HG03342 (cell line): ENCODE measurements around the gene PRRT1.
"Not testable (repeated sequence)": the region's sequence is repeated elsewhere in the genome, so short reads cannot be mapped to it uniquely, and the experiment has no call there.

Source experiments
- ATAC-seq: cut with Tn5 transposase; IDR thresholded peaks from one replicate; pipeline ENCODE4 v1.9.1; 2021; ENCODE audit warnings: mild to moderate bottlenecking, moderate library complexity; ENCODE audit not compliant: unreplicated experiment

Gene PRRT1

GRCh38 chr6:32152769-32153563 lies 1.2 kb upstream of the PRRT1 start:
- ATAC-seq, result no peak

- no peak for ATAC-seq
Measured at GRCh38 chr6:32151181-32151862, 417 bp downstream of the PRRT1 start.

- ATAC-seq, result no peak
Measured at GRCh38 chr6:32149932-32150870, 1.5 kb downstream of the PRRT1 start.

DNA sequence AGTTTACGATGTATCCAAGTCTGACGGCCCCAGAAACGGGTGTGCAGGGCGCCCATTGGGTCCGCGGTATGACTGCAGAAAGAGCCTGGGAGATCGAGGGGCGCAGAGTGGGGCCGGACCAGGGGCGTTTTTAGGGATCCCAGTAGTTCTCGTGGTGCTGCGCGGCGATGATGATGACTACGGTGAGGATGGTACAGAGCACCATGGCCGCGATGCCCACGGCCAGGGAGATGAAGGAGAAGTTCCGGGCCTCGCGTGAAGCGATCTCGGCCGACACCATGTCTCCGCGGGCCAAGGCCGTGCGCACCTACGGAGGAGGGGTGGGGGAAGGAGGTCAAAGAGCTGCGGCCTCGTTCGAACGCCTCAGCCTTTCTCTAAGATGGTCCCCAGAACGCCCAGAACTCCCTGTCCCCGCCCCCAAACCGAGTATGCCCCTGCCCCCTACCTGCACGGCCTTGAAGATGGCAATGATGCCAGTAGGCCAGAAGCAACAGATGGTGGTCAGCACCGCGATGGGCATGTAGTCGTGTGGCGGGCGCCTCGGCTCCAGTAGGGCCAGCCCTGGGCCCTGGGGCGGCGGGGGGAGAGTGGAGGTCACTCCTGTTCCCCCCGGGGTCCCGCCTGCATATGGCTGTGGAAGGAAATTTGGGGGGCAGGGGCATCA lies 2.5 kb downstream of the PRRT1 start:
- no peak for ATAC-seq

GRCh38 chr6:32148289-32149091 lies 3.2 kb downstream of the PRRT1 start:
- ATAC-seq, result no peak

DNA sequence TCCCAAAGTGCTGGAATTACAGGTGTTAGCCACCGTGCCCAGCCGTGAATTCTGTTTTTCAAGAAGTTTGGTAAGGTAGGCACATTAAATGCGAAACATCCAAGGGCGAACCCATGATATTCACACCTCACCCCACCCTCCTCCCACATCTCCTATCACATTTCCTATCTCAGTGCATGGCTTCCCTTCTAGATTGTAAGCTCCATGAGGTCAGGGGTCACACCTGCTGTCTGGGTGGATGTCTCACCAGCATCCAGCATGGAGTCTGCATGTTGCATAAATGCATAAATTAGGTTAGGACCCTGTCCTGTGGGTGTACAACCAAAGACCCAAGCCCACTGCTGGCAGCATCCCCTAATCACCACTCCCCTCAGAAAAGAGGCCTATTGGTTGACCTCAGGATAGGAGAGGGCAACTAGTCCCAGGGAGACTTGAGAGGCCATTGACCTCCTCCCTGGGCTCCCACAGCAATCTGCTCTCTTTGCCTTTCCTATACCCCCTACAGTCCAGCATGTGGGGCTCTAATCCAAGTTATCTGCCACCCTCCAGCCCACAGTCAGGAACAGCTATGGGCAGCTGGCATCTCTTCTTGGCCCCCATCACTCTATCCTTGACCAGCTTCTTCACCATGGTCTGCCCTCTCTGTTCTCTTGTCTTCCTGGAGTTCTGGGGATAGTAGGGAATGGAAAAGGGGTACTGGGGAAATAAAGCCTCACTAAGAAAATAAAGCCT lies 4.2 kb downstream of the PRRT1 start:
- no peak for ATAC-seq

DNA sequence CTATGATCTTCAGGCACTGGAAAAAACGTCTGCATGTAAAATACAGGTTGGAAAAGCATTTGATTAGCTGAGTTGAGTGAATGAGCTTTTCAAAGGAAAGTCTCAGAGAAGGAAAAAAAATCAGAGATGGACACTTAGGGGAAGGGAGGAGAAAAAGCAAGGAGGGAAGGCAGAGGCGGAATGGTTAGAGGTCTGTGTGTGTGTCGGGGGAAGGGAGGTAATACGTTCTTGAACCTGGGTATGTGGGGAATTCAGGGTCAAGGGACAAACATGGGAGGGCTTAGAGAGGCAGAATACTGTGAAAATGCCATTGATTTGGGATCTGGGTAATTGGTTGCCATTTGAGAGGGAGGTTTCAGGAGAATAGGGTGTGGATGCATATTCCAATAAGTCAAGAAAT lies 5.1 kb downstream of the PRRT1 start:
- ATAC-seq, result no peak

DNA sequence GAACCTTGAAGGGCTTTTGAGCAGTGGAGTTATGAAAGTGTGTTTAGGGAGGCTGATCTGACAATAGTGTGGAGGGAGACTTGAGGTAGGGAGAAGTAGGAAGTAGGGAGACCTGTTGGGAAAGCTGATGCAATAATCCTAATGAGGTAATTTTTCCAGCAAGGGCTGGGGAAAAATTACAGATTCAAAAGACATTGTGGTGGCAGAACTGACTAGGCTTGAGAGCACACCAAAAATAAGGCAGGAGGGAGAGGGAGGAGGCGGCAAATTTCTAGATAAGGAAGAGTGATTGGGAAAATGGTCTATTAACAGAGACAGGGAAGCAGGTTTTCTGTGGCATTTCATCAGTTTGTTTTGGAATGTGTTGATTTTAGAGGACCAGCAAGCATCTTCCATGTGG lies 5.5 kb downstream of the PRRT1 start:
- ATAC-seq, result no peak

GRCh38 chr6:32144238-32144637 lies 7.5 kb downstream of the PRRT1 start:
- ATAC-seq, result not testable (repeated sequence)

GRCh38 chr6:32140420-32141046 lies 11.2 kb downstream of the PRRT1 start:
- no peak for ATAC-seq

DNA sequence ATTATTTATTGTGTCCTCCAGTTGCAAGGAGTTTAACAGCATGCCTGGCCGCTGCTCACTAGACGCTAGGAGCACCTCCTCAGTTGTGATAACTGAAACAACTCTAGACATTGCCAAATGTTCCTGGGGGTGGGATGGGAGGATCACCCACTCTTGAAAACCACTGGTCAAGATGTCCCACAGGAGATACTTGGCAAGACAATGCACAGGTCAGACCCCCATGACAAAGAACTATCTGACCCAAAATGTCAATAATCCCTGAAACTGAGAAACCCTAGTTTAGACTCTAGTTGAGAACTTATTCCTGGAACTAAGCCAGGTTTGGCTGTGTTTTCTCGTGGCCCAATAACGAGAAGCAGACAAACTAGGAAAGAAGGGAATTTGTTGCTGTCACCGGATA lies 12.1 kb downstream of the PRRT1 start:
- ATAC-seq, result no peak

DNA sequence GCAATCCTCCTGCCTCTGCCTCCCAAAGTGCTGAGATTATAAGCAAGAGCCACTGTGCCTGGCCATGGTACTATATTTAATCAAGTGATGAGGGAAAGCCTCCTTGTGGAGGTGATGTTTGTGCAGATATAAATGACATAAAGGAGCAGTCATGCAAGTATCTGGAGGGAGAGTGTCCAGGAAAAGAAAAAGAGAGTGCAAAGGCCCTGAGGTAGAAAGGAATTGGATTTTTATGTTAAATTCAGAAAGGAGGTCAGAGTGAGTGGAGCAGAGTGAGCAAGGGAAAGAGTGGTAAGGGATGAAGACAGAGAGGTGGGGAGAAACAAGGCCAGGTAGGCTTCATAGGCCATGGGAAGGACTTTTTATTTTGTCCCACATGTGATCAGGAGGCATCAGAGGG lies 14.3 kb downstream of the PRRT1 start:
- no peak for ATAC-seq

DNA sequence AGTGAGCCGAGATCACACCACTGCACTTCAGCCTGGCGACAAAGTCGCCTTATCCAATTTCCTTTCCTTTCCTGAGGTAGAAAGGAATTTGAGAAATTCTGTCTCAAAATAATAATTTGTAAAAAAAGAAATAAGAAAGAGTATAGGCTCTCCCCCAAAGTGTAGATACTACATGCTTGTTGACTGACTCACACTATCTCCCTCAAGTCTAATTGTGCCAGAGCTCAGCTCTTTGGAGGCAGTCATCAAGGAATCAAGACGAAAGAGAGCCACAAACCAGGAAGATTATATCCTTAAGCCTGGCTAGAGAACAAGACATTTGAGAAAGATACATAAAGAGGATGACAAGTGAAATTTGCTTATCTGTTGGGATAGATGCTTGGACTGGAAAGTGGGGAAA lies 18.0 kb downstream of the PRRT1 start:
- no peak for ATAC-seq

GRCh38 chr6:32132110-32132509 lies 19.6 kb downstream of the PRRT1 start:
- ATAC-seq, result no peak

GRCh38 chr6:32131439-32131948 lies 20.2 kb downstream of the PRRT1 start:
- ATAC-seq, result no peak

- ATAC-seq, result no peak
Measured at GRCh38 chr6:32129297-32130088, 22.2 kb downstream of the PRRT1 start.

GRCh38 chr6:32128751-32129296 lies 22.9 kb downstream of the PRRT1 start:
- no peak for ATAC-seq
